HG03159 (cell line): ENCODE measurements around the gene USP49.
"Not testable (repeated sequence)": the region's sequence is repeated elsewhere in the genome, so short reads cannot be mapped to it uniquely, and the experiment has no call there.

Source experiments
- ATAC-seq: cut with Tn5 transposase; IDR thresholded peaks from one replicate; pipeline ENCODE4 v1.9.1; 2021; ENCODE audit warnings: mild to moderate bottlenecking, moderate library complexity; ENCODE audit not compliant: unreplicated experiment

Gene USP49

GRCh38 chr6:41895300-41896233 lies at the start of gene USP49:
USP49 (minus strand) TSS chr6:41895375; CDS start chr6:41806983, 88,392 bp downstream.
- peak; percentile 87 for ATAC-seq

- ATAC-seq, result no peak
Observed at GRCh38 chr6:41943456-41943855, 48.3 kb upstream of the USP49 start.

- not testable (repeated sequence) for ATAC-seq
Observed at GRCh38 chr6:41942882-41943281, 47.7 kb upstream of the USP49 start.

DNA sequence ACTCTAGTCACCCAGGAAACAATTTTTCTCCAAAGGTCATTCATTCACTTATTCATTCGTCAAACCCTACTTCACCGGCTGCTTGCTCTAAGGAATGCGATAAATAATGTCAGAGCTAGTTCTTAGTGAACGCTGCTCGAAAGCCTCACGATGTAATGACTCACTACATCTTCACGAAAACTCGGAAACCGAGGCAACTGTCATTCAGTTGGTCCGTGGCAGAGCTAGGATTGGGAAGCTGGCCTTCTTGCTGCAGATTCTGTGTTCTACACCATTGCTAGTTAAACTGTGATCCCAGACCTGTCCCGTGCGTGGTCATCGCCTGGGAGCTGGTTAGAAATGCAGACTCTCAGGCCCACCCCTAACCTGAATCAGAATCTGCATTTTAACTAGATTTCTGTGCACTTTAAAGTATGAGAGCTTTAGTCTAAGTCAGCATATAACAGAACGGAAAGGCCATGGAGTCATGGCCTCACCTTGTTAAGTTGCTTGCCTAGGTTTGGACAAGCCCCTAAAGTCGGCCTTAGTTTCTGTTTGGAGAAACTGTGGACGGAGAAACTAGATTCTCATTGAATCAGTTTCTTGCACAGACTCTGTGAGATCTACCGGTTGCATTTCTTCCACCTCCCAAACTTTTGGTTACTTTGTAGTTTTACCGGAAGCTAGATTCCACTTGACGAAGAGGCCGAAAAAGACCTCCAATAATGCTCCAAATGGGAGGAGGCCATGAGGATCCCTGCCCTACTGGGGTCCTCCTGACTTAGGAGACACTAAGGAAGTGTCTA lies 47.1 kb upstream of the USP49 start:
- no peak for ATAC-seq

GRCh38 chr6:41941280-41942066 lies 46.3 kb upstream of the USP49 start, which contains the start of gene CCND3:
CCND3 (minus strand) TSS chr6:41941808; CDS start chr6:41941649, 159 bp downstream.
- ATAC-seq, result peak; percentile 81

DNA sequence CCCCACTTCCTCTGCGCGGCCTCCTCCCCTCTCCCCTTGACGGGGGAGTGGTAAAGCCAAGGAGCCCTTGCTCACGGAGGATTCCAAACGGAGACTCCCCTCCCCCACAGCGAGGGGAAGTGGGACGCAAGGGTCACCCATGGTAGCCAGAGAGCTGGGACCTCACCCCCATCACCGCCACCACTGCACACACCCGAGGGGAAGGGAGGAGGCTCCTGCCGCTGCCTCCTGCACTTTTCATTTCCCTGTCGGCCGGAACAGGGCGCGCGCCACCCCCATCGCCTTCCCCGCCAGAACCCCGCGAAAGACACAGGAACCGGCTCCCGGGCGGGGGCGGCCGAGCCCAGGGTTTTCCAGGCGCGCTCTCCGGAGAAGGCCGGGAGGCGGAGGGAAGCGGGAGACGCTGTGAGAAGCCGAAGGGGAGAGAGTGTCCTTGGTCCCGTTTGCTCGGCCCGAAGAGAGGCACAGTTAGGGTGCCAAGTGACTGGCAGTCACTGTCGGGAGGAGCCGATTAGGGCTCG lies 45.6 kb upstream of the USP49 start:
- ATAC-seq, result peak; percentile 10

- no peak for ATAC-seq
Observed at GRCh38 chr6:41939848-41940758, 44.9 kb upstream of the USP49 start.

GRCh38 chr6:41939176-41939847 lies 44.1 kb upstream of the USP49 start:
- ATAC-seq, result no peak

DNA sequence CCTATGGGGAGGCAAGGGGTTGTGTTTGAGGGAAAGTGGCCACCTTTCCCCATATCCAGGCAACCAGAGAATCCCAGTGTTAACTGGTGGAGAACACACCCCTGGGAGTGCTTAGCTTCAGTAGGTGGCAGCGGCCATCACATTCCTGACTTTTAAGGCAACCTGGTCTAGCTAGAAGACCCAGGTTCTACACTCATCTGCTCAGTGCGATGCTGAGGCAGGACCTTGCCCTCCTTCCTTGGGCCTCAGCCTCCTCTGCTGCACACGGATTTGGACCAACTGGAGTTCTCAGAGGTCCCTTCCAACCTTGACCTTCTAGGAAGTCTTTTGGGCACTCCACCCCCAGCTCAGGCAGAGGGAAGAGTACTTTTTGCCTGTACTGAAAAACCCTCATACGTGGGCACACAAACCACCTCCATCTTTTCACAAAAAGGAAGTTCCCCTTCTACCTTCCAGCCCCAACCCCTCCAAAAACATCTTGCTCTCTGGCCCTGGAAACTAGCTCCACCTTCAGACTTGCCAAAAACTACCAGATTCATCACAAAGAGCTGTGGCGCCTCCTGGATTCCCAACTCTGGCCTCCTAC lies 43.5 kb upstream of the USP49 start:
- no peak for ATAC-seq

DNA sequence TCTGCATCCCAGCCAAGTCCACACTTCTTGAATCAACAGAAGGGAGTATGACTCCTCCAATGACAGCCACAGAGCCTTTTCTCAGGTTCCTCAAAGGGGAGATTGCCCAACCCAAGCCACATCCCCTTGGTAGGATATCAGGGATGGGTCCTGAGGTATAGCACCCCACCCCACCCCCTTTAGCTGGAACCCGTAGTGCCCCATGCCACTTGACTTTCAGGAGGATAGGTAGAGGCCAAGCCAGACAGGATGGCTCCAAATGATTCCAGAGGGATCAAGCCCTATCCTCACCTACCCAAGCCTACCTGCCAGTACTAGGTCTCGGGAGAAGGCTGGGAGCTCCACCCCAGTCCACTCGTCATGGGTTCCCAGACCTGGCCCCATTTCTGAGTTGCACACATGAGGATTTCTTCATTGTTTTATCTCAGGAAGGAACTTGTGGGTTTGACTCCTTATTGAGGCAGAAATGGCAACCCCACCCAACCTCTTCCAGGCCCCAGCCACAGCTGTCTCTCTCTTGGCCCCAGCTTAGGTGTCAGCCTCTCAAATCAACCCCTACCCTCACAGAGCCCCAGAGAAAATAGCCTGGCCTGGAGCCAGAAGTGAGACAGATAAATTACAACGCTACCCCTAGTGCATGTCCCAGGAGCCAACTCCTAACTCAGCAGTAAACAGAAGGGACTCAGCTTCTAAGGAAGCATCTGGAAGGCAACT lies 42.8 kb upstream of the USP49 start:
- ATAC-seq, result no peak

DNA sequence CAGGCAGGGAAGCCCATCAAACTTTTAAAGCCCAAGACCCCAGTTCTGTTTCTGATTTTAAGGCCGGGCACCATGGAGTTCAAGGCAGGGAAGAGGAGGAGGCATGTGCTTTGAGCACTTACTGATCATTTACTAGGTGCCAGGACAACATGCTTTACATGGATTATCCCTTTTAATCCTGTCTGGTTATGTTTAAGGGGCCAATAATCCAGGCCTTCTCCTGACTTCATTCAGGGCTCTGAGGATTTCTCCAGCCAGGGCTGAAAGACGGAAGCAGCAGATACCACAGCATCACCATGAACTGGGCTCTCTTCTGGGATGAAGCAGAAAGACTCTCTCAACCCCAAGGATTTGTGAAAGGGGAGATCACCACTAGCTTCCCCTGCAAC lies 42.3 kb upstream of the USP49 start:
- ATAC-seq, result no peak

- no peak for ATAC-seq
Observed at GRCh38 chr6:41936073-41936837, 41.1 kb upstream of the USP49 start.

DNA sequence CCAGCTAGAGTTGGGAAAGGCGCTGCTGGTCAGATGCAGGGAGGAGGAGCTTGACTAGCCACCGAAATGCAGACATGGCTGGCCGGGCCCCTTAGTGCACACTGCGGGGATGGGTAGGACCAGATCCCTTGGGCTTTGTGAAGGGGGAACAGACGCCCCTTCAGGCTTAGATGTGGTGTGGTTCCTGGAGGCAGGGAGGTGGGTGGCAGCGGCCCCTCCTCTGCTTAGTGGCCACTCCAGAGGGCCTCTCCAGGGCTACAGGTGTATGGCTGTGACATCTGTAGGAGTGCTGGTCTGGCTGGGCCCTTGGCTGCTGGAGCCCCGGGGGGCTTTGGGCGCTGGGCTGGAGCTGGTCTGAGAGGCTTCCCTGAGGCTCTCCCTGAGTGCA lies 40.5 kb upstream of the USP49 start:
- ATAC-seq, result no peak

- no peak for ATAC-seq
Observed at GRCh38 chr6:41935193-41935574, 40.0 kb upstream of the USP49 start.

DNA sequence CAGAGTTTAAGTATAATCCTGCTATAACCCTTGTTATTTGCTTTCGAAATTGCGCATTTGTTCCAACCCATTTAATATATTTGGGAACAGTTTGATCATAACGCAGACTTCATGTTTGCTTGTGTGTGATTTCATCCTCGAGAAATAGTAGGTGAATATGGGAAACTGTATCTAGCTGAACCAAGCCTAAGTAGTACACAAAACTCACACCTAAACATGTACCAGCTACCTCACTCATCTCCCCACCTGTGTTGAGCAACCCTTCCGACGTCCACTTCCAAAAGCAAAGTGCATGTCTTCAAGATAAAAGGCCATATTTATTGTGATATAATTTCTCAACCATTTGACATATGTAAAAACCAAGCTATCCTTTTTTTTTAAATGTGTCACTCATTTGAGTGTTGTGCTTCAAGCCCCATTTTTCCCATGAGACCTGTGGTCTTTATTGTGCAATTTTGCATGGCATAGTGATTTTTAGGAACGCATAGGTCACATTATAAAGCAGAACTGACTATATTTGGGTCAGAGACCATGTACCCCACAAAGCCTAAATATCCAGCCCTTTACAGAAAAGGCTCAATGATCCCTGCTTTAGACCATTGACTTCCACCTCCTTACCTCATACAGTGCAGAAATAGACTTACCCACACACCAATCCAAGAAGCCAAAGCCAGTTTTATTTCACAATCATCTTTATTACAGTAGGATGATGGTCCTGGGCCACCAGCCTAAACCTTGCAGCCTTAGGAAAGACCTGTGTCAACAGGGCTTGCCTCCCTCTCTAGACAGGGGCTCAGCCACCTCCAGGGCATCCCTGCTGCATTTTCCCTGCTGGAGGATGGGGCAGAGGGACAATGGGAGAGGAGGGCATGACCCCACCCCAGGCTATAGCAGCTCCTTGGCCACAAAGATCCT lies 39.4 kb upstream of the USP49 start:
- ATAC-seq, result no peak

DNA sequence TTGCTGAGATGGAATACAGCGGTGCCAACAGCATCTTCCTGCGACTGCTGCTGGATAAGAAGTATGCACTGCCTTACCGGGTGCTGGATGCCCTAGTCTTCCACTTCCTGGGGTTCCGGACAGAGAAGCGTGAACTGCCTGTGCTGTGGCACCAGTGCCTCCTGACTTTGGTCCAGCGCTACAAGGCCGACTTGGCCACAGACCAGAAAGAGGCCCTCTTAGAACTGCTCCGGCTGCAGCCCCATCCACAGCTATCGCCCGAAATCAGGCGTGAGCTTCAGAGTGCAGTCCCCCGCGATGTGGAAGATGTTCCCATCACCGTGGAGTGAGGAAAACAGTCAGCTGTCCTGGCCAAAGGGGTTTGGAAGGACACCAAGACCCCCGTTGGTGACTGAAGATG lies 37.2 kb upstream of the USP49 start:
- no peak for ATAC-seq
